GM18519 (cell line): ENCODE data around the gene PTPRN2.
"Not testable (repeated sequence)": the region's sequence is repeated elsewhere in the genome, so short reads cannot be mapped to it uniquely, and the experiment has no call there.

ENCODE experiments used
- ATAC-seq: cut with Tn5 transposase; IDR thresholded peaks from one replicate; pipeline ENCODE4 v1.9.1; 2021; ENCODE audit warnings: mild to moderate bottlenecking, moderate library complexity; ENCODE audit not compliant: unreplicated experiment, low FRiP score

PTPRN2 gene

DNA sequence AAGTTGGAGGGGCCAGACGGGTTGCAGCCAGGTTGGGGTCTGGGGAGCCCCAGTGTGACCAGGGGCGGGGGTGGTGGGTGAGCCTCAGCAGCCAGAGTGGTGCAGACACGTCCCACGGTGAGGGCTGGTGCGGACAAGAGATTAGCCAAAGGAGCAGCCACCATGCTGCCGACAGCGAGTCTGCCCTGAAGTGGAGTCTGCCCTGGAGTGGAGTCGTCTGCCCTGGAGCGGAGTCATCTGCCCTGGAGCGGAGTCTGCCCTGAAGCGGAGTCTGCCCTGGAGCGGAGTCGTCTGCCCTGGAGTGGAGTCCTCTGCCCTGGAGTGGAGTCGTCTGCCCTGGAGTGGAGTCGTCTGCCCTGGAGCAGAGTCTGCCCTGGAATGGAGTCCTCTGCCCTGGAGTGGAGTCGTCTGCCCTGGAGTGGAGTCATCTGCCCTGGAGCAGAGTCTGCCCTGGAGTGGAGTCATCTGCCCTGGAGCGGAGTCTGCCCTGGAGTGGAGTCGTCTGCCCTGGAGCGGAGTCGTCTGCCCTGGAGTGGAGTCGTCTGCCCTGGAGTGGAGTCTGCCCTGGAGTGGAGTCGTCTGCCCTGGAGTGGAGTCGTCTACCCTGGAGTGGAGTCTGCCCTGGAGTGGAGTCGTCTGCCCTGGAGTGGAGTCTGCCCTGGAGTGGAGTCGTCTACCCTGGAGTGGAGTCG, 64.3 kb downstream of the PTPRN2 start:
- not testable (repeated sequence) for ATAC-seq

DNA sequence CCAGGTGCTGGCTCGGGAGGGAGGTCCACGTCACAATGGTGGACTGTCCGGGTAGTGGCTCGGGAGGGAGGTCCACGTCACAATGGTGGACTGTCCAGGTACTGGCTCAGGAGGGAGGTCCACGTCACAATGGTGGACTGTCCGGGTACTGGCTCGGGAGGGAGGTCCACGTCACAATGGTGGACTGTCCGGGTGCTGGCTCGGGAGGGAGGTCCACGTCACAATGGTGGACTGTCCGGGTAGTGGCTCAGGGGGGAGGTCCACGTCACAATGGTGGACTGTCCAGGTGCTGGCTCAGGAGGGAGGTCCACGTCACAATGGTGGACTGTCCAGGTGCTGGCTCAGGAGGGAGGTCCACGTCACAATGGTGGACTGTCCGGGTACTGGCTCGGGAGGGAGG, 65.8 kb downstream of the PTPRN2 start:
- not testable (repeated sequence) for ATAC-seq

DNA sequence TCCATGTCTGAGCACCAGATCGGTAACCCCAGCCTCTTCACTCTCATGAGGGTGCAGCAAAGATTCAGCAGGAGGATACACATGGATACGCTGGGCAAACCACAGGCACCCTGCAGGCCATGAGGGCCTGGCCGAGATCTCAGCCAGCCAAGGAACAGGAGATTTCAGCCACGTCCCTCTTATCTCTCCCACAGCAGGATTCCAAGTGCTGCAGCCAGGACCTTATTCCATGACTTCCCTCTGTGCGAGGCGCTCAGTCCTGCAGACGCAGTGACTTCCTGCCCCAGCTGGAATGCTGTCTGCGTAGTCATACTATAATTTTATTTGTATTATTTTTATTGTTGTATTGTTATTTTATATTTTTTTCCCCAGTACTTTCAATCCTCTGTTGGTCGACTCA, 66.8 kb downstream of the PTPRN2 start:
- no peak for ATAC-seq

DNA sequence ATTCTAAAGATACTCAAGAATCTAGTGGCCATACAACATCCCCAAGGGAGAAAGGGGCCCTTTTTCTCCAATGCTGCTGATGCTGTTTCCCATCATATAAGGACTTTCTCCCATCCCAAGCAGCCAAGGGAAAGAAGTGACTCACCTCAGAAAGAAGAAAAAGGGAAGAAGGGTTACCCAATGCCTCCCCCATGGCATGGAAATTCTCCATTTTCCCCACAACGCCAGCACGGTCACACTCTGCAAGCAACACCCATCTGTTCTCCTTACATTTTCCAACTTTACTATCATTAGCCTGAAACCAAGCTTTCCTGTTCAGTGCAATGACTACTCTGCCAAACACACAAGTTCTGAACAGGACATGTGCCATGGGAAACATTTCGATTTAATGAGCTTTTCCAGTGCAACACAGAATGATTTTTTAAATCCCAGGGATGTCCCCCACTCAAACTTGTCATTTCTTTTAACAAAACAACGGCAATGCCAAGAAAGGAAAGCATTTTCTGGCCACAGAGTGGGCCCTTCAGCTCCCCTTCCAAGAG, 67.9 kb downstream of the PTPRN2 start:
- ATAC-seq, result no peak

- no peak for ATAC-seq
These were observed 68.5 kb downstream of the PTPRN2 start for GRCh38 chr7:158518980-158519632.

DNA sequence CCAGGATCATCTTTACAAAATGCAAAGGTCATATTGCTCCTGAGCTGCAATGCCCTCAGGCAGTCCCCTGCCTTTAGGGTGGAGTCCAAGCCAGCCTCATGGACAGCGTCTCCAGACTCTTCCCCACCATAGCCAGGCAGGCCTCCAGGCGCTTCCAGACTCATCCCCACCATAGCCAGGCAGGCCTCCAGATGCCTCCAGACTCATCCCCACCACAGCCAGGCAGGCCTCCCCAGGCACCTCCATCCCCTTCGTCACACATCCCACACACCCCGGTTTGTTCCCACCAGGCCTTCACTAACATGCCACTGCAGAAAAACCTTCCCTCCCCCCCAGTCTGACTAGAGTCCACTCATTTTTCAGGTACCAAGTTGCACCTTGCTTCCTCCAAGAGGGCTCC, 70.1 kb downstream of the PTPRN2 start:
- ATAC-seq, result no peak

DNA sequence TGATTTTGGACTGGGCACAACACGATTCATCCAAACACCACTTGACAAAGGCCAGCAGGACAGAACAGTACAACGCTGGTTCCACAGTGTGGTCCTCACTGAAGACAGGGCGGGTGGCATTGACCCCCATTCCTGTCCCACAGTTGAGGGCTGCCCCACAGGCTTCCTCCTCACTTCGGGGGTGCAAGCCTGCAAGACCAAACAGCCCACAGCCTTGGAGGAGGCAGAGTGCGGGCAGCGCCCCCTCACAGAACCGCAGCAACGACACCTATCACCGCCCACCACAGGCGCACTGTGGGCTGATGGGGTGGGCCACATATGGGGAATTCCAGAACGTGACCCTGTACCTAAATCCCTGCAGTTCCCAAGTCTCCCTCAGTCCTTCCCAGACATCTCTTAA, 70.6 kb downstream of the PTPRN2 start:
- no peak for ATAC-seq

DNA sequence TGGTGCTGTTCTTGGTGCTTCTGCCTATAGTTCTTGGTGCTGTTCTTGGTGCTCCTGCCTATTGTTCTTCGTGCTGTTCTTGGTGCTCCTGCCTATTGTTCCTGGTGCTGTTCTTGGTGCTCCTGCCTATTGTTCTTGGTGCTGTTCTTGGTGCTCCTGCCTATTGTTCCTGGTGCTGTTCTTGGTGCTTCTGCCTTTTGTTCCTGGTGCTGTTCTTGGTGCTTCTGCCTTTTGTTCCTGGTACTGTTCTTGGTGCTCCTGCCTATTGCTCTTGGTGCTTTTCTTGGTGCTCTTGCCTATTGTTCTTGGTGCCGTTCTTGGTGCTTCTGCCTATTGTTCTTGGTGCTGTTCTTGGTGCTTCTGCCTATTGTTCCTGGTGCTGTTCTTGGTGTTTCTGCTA, 71.1 kb downstream of the PTPRN2 start:
- no peak for ATAC-seq

DNA sequence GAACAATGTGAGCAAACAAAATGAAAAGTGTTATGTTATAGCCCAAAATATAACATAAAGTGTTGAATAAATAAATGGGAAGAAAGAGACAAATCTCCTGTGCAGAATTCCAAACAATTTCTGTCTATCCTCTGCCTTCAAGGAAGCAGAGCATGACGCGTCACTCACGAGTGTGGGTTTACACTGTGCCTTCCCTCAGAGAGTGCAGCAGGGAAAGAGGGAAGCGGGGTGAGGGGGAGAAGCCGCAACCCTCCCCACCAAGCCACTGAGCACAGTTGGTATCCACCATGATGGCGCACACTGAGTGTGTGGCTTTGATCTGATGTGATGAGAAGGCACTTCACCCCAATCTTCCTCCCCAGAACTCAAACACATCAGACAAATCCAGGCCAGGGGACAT, 74.8 kb downstream of the PTPRN2 start:
- no peak for ATAC-seq

- no peak for ATAC-seq
These were observed 75.6 kb downstream of the PTPRN2 start for GRCh38 chr7:158512042-158512441.

DNA sequence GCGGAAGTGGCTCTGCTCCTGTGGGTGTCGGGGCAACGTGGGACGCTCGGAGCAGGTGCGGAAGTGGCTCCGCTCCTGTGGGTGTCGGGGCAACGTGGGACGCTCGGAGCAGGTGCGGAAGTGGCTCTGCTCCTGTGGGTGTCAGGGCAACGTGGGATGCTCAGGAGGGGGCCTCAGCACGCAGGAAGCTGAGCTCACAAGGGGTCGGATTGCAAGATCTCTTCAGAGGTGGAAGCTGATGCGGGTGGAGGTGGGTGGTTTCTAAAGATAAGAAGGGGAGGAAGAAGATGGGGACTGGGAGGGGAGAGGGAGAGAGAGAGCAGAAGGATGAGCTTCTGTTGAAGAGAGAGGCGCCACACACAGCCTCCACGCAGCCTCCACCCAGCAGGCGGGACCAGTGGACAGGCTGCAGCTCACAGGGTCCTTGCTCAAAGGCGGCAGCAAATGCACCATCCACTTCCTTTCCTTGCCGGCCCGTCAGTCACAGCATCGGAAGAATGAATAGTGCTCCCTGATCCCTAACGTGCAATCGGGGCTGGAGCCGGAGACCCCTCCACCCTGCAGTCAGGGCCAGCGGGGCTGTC, 78.7 kb downstream of the PTPRN2 start:
- no peak for ATAC-seq

GRCh38 chr7:158508321-158508720, 79.3 kb downstream of the PTPRN2 start:
- not testable (repeated sequence) for ATAC-seq

DNA sequence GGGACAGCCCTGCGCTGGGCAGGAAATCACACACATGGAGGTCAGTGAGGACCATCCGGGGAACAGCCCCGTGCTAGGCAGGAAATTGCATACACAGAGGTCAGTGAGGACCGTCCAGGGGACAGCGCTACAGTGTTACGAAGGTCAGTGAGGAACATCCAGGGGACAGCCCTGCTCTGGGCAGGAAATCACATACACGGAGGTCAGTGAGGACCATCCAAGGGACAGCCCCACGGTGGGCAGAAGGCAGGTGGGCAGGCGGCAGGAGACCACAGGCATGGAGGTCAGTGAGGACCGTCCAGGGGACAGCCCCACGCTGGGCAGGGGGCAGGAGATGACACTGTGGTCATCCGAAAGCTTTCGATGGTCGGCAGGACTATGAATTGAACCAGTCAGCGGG, 79.7 kb downstream of the PTPRN2 start:
- no peak for ATAC-seq

- ATAC-seq, result not testable (repeated sequence)
These were observed 80.4 kb downstream of the PTPRN2 start for GRCh38 chr7:158507175-158507574.

DNA sequence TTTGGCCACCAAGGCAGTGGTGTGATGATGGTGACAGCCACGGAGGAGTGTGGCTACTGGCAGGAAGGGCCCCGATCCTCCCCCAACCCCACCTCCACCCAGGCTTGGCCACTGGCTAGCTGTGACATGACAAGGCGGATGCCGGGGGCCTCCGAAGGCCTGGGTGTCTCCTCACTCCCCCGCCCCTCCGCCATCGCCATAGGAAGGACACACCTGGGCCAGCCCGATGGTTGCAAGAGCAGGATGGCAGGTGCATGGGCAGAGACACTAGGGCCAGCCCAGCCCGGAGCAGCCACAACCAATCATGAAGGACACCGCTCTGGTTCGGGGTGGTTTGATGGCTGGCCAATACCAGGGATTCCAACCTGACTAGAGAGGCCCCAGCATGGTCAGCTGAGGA, 81.0 kb downstream of the PTPRN2 start:
- no peak for ATAC-seq

- ATAC-seq, result no peak
These were observed 81.9 kb downstream of the PTPRN2 start for GRCh38 chr7:158505683-158506082.

- no peak for ATAC-seq
These were observed 85.4 kb downstream of the PTPRN2 start for GRCh38 chr7:158502068-158502750.

- no peak for ATAC-seq
These were observed 86.1 kb downstream of the PTPRN2 start for GRCh38 chr7:158501393-158502067.

GRCh38 chr7:158500651-158501052, 87.0 kb downstream of the PTPRN2 start:
- no peak for ATAC-seq

DNA sequence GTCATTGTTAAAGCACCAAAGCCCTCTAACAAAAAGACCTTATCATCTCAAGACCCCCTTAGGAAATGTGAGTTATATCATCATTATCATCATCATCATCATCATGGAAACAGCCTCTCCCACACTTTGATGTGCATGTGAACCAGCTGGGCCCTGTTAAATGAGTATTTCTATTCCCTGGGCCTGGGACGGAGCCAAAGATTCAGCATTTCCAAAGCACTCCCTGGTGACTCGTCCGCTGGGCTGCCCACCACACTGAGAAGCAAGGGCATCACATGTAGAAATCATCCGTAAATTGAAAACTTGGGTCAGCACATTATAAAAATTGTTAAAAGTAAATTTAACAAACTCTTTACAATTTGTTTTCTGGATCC, 88.6 kb downstream of the PTPRN2 start:
- no peak for ATAC-seq
